H1 (cell line): ENCODE results near the gene PLEK. TPM values are rescaled to one million over a fixed set of nuclear protein-coding genes. Genes with fewer than 3 reads are reported as not detected.

Source experiments
- EP300 ChIP-seq, 2 experiments: IDR thresholded peaks; 1 replicate in 1 of 2; 2 replicates in 1 of 2; pipeline ENCODE4 v1.6.1; 2011 to 2012; ENCODE audit warnings: low read depth in 2 of 2, low read length in 2 of 2, mild to moderate bottlenecking in 2 of 2, borderline replicate concordance in 1 of 2, inconsistent platforms in 1 of 2, moderate library complexity in 1 of 2
- JUN ChIP-seq: IDR thresholded peaks from 2 replicates; pipeline ENCODE4 v1.6.1; 2011; ENCODE audit warnings: low read depth, mild to moderate bottlenecking, improper control_type of control experiment, low read length
- JUND ChIP-seq: IDR thresholded peaks from 2 replicates; pipeline ENCODE4 v1.6.1; 2011; ENCODE audit warnings: mild to moderate bottlenecking, improper control_type of control experiment, low read length
- KDM4A ChIP-seq: IDR thresholded peaks from one replicate; pipeline ENCODE4 v1.7.1; 2012; ENCODE audit warnings: low read depth, mild to moderate bottlenecking, moderate library complexity, low read length, inconsistent platforms; ENCODE audit not compliant: severe bottlenecking
- POLR2A ChIP-seq, 2 experiments: IDR thresholded peaks; 1 replicate in 1 of 2; 2 replicates in 1 of 2; pipeline ENCODE4 v1.6.1; 2011; ENCODE audit warnings: low read depth in 2 of 2, low read length in 2 of 2, mild to moderate bottlenecking in 2 of 2; ENCODE audit errors: control extremely low read depth in 1 of 2
- POU5F1 ChIP-seq: IDR thresholded peaks from 2 replicates; pipeline ENCODE4 v1.6.1; 2011; ENCODE audit warnings: low read depth, mild to moderate bottlenecking, low read length, moderate library complexity
- SAP30 ChIP-seq: fragments of 300-600 bp; sonication (generic); IDR thresholded peaks from 2 replicates; pipeline ENCODE4 v1.7.1; 2012; ENCODE audit warnings: low read length, moderate library complexity, mild to moderate bottlenecking, inconsistent platforms; ENCODE audit not compliant: insufficient read depth, insufficient replicate concordance
- TCF12 ChIP-seq: IDR thresholded peaks from 2 replicates; pipeline ENCODE4 v1.6.1; 2011; ENCODE audit warnings: low read depth, mild to moderate bottlenecking, low read length
- polyA plus RNA-seq, 7 experiments: library from polyadenylated mRNA; depleted of rRNA in 3 of 7; stranded (reverse) in 5 of 7; unstranded in 2 of 7; fragments of >200 nt in 5 of 7; fragments of 200-250 nt in 2 of 7; gene quantifications; 1 replicate in 5 of 7; 2 replicates in 1 of 7; 4 replicates in 1 of 7; pipeline versions ENCODE4 v1.2.1 to v1.2.3, GENCODE V29; 2011 to 2013; ENCODE audit warnings: missing spikeins in 2 of 7, mixed read lengths in 2 of 7
- total RNA-seq: library from RNA; stranded (reverse); fragmentation: NEBNext Ultra II Directional; extraction: Animal tissue kit (Norgen Biotek cat#: 25700); gene quantifications from 2 replicates; pipeline ENCODE4 v1.2.1, GENCODE V29; 2021
- TF ChIP-seq, protein P1 (sequence below): fragments of 300-600 bp; sonication (generic); IDR thresholded peaks from 2 replicates; pipeline ENCODE4 v1.7.1; 2012; ENCODE audit warnings: low read length, moderate library complexity, mild to moderate bottlenecking, inconsistent platforms; ENCODE audit not compliant: insufficient replicate concordance

The PLEK gene
- total and polyA plus RNA-seq, 2 of the 8 experiments (the other 6 are each of a cell fraction or from before 2014, with no cell fraction given): not detected

DNA sequence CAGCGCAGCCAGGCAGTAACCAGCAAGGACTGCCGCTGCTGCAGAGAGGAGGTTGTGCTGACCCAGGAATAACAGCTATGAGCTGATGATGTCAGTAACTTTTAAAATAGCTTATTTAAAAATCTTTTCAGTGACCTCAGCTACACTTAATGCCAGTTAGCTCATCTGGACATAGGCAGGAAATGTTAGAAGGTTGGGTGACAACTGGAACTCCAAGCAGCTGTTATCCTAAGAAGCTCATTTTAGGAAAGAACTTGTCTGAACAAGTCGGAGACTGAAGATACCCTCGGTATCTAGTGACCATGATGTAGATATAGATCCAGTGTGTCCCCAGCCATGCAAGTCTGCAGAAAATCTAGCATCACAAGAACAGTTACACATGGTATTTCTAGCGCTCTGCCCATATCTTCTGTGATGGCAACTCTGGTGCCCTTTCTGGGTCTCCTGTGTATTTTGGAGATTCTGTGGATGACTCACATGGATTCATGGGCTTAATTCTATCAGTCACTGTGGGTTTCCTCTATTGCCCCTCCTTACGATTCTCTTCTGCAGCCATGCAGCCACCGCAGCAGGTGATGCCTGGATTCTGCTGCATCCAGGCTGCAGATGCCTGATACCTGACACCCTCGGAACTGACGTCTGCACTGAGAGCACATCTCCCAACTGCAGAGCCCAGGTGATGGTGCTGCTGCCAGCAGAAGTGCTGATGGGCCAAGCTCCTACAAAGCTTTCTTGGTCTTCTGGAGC is 19.8 kb upstream of the PLEK start (continued):
- TF ChIP-seq, protein P1, sequence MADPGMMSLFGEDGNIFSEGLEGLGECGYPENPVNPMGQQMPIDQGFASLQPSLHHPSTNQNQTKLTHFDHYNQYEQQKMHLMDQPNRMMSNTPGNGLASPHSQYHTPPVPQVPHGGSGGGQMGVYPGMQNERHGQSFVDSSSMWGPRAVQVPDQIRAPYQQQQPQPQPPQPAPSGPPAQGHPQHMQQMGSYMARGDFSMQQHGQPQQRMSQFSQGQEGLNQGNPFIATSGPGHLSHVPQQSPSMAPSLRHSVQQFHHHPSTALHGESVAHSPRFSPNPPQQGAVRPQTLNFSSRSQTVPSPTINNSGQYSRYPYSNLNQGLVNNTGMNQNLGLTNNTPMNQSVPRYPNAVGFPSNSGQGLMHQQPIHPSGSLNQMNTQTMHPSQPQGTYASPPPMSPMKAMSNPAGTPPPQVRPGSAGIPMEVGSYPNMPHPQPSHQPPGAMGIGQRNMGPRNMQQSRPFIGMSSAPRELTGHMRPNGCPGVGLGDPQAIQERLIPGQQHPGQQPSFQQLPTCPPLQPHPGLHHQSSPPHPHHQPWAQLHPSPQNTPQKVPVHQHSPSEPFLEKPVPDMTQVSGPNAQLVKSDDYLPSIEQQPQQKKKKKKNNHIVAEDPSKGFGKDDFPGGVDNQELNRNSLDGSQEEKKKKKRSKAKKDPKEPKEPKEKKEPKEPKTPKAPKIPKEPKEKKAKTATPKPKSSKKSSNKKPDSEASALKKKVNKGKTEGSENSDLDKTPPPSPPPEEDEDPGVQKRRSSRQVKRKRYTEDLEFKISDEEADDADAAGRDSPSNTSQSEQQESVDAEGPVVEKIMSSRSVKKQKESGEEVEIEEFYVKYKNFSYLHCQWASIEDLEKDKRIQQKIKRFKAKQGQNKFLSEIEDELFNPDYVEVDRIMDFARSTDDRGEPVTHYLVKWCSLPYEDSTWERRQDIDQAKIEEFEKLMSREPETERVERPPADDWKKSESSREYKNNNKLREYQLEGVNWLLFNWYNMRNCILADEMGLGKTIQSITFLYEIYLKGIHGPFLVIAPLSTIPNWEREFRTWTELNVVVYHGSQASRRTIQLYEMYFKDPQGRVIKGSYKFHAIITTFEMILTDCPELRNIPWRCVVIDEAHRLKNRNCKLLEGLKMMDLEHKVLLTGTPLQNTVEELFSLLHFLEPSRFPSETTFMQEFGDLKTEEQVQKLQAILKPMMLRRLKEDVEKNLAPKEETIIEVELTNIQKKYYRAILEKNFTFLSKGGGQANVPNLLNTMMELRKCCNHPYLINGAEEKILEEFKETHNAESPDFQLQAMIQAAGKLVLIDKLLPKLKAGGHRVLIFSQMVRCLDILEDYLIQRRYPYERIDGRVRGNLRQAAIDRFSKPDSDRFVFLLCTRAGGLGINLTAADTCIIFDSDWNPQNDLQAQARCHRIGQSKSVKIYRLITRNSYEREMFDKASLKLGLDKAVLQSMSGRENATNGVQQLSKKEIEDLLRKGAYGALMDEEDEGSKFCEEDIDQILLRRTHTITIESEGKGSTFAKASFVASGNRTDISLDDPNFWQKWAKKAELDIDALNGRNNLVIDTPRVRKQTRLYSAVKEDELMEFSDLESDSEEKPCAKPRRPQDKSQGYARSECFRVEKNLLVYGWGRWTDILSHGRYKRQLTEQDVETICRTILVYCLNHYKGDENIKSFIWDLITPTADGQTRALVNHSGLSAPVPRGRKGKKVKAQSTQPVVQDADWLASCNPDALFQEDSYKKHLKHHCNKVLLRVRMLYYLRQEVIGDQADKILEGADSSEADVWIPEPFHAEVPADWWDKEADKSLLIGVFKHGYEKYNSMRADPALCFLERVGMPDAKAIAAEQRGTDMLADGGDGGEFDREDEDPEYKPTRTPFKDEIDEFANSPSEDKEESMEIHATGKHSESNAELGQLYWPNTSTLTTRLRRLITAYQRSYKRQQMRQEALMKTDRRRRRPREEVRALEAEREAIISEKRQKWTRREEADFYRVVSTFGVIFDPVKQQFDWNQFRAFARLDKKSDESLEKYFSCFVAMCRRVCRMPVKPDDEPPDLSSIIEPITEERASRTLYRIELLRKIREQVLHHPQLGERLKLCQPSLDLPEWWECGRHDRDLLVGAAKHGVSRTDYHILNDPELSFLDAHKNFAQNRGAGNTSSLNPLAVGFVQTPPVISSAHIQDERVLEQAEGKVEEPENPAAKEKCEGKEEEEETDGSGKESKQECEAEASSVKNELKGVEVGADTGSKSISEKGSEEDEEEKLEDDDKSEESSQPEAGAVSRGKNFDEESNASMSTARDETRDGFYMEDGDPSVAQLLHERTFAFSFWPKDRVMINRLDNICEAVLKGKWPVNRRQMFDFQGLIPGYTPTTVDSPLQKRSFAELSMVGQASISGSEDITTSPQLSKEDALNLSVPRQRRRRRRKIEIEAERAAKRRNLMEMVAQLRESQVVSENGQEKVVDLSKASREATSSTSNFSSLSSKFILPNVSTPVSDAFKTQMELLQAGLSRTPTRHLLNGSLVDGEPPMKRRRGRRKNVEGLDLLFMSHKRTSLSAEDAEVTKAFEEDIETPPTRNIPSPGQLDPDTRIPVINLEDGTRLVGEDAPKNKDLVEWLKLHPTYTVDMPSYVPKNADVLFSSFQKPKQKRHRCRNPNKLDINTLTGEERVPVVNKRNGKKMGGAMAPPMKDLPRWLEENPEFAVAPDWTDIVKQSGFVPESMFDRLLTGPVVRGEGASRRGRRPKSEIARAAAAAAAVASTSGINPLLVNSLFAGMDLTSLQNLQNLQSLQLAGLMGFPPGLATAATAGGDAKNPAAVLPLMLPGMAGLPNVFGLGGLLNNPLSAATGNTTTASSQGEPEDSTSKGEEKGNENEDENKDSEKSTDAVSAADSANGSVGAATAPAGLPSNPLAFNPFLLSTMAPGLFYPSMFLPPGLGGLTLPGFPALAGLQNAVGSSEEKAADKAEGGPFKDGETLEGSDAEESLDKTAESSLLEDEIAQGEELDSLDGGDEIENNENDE: no peak
- TF ChIP-seq KDM4A (no peak), SAP30 (no peak), POU5F1 (no peak), JUN (no peak), POLR2A (IDR thresholded peaks at IDR 0.05; ENCODE audit: control extremely low read depth in 1 of 2, low read depth in 2 of 2, low read length in 2 of 2) (no peak), EP300 (IDR thresholded peaks at IDR 0.05; ENCODE audit: borderline replicate concordance in 1 of 2, low read depth in 2 of 2, low read length in 2 of 2) (no peak), TCF12 (no peak), JUND (no peak)
